ENCODE data around the gene STAC. TPM values are rescaled to one million over a fixed set of nuclear protein-coding genes. Genes with fewer than 3 reads are reported as not detected.
"Not testable (repeated sequence)": the region's sequence is repeated elsewhere in the genome, so short reads cannot be mapped to it uniquely, and the experiment has no call there.

The STAC gene
- total RNA-seq, 2 donors from 2014 or later: 0.42 to 1.1 TPM

- no peak for DNase-seq
- Histone ChIP-seq H3K4me3 (no peak overlapping the region), H3K9me3 (no peaks in the 10 kb centered on the region), H3K9ac (ENCODE audit: low read depth in 2 of 2, low read length in 2 of 2) (no peak overlapping the region), H3K36me3 (no peaks in the 10 kb centered on the region), H3K27me3 (no peaks in the 10 kb centered on the region), H3K27ac (no peak overlapping the region), H3K4me1 (no peaks in the 10 kb centered on the region)
- intact Hi-C loops (cut with DNase I): no loop called here
- TF ChIP-seq, protein P1, sequence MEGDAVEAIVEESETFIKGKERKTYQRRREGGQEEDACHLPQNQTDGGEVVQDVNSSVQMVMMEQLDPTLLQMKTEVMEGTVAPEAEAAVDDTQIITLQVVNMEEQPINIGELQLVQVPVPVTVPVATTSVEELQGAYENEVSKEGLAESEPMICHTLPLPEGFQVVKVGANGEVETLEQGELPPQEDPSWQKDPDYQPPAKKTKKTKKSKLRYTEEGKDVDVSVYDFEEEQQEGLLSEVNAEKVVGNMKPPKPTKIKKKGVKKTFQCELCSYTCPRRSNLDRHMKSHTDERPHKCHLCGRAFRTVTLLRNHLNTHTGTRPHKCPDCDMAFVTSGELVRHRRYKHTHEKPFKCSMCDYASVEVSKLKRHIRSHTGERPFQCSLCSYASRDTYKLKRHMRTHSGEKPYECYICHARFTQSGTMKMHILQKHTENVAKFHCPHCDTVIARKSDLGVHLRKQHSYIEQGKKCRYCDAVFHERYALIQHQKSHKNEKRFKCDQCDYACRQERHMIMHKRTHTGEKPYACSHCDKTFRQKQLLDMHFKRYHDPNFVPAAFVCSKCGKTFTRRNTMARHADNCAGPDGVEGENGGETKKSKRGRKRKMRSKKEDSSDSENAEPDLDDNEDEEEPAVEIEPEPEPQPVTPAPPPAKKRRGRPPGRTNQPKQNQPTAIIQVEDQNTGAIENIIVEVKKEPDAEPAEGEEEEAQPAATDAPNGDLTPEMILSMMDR (IDR thresholded peaks at IDR 0.05): no peak
Measured at GRCh38 chr3:36446276-36446675, 66.0 kb downstream of the STAC start.

DNA sequence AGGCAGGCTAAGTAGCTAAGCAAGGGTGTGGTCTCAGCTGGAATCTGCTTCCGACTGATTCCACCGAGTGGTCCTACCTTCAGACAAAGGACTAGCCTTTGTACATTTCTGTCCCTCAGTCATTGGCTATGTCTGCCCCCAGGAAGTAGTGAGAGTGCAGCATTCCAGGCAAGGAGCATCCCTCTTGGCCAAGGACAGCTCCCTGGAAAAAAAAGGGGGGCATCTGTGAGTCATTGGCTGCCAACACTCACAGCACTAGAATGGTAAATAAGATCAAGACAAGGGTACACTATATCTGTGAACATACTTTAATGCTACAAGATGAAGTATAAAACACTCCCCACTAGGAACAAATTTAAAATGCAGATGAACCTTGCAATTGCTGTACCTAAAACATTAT, 66.8 kb downstream of the STAC start:
- Histone ChIP-seq H3K4me1 (no peaks in the 10 kb centered on the region), H3K36me3 (no peaks in the 10 kb centered on the region), H3K27me3 (no peaks in the 10 kb centered on the region), H3K9ac (ENCODE audit: low read depth in 2 of 2, low read length in 2 of 2) (no peak overlapping the region), H3K9me3 (no peaks in the 10 kb centered on the region), H3K4me3 (no peak overlapping the region), H3K27ac (no peak overlapping the region)
- intact Hi-C loops (cut with DNase I): no loop called here
- TF ChIP-seq, protein P1 (IDR thresholded peaks at IDR 0.05): no peak
- DNase-seq: no peak

GRCh38 chr3:36451816-36452215, 71.5 kb downstream of the STAC start:
- Histone ChIP-seq H3K27me3 (no peaks in the 10 kb centered on the region), H3K9ac (ENCODE audit: low read depth in 2 of 2, low read length in 2 of 2) (no peak overlapping the region), H3K4me1 (no peaks in the 10 kb centered on the region), H3K36me3 (no peaks in the 10 kb centered on the region), H3K9me3 (no peaks in the 10 kb centered on the region), H3K4me3 (no peak overlapping the region), H3K27ac (no peak overlapping the region)
- intact Hi-C loops (cut with DNase I): no loop called here
- DNase-seq: no peak
- TF ChIP-seq, protein P1 (IDR thresholded peaks at IDR 0.05): no peak

GRCh38 chr3:36453213-36453612, 72.9 kb downstream of the STAC start:
- DNase-seq: not testable (repeated sequence)

GRCh38 chr3:36453896-36454295, 73.6 kb downstream of the STAC start:
- H3K9ac ChIP-seq (ENCODE audit: low read depth in 2 of 2, low read length in 2 of 2); H3K36me3 ChIP-seq; H3K27me3 ChIP-seq; H3K4me1 ChIP-seq; H3K4me3 ChIP-seq; DNase-seq; intact Hi-C loops (cut with DNase I); H3K27ac ChIP-seq; H3K9me3 ChIP-seq: not testable (repeated sequence)

More at GRCh38 chr3:36453213-36453612, 72.9 kb downstream of the STAC start:
- H3K4me1 ChIP-seq; H3K9ac ChIP-seq (ENCODE audit: low read depth in 2 of 2, low read length in 2 of 2); intact Hi-C loops (cut with DNase I); H3K4me3 ChIP-seq; H3K27me3 ChIP-seq; H3K9me3 ChIP-seq; H3K36me3 ChIP-seq; H3K27ac ChIP-seq: not testable (repeated sequence)

DNA sequence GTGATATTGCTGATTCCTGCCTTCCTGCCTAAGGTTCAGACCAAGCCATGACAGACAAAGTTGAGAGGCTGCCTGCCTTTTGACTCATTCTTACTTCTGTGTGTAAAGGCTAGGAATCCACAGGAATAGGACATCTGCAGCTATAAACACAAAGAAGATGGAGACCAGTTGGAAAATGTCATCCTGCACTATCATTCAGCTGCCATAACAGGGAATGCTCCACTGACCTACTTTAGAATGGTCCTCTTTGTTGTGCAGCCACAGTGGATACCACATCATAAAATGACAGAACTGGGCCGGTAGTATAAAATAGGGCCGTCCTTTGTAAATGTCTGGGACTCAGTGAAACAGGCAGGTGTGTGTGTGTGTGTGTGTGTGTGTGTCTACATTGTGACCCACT, 75.1 kb downstream of the STAC start:
- TF ChIP-seq, protein P1 (IDR thresholded peaks at IDR 0.05): no peak
- H3K9me3 ChIP-seq: no peaks in the 10 kb centered on the region
- H3K36me3 ChIP-seq: no peaks in the 10 kb centered on the region
- no peak overlapping the region for H3K4me3 ChIP-seq
- no peaks in the 10 kb centered on the region for H3K27me3 ChIP-seq
- no peak overlapping the region for H3K9ac ChIP-seq (ENCODE audit: low read depth in 2 of 2, low read length in 2 of 2)
- no peaks in the 10 kb centered on the region for H3K4me1 ChIP-seq
- intact Hi-C loops (cut with DNase I): no loop called here
- no peak overlapping the region for H3K27ac ChIP-seq
- no peak for DNase-seq

DNA sequence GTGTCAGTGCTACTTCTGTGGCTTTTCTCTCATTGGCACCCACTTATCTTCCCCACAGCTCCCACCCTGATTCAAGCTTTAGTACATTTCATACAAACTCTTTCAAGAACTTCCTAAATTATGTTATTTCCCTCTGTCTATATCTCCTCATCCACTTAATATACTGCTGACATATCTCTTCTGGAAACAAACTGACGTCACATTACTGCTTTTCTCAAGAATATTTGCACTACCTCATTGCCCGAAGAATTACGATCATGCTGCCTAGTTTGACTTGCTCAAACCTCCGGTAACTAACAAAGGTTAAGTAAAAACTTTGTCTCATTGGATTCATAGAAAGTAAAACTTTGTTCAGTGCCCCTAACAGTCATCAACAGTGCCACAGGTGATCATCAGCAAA, 76.5 kb downstream of the STAC start:
- Histone ChIP-seq H3K9me3 (no peaks in the 10 kb centered on the region), H3K27me3 (no peaks in the 10 kb centered on the region), H3K9ac (ENCODE audit: low read depth in 2 of 2, low read length in 2 of 2) (no peak overlapping the region), H3K4me3 (no peak overlapping the region), H3K27ac (no peak overlapping the region), H3K4me1 (no peaks in the 10 kb centered on the region), H3K36me3 (no peaks in the 10 kb centered on the region)
- TF ChIP-seq, protein P1 (IDR thresholded peaks at IDR 0.05): no peak
- DNase-seq: no peak
- intact Hi-C loops (cut with DNase I): no loop called here

Measured in colonic mucosa (tissue), 4 donors.